Neutrophil (primary cell): ENCODE results near the gene AP4M1.

Experiments
- H3K27ac ChIP-seq: fragments of 200-600 bp; sonication (generic); 2 replicates; pipeline ENCODE4 v1.5.1; 2016; ENCODE audit warnings: mild to moderate bottlenecking, moderate library complexity
- H3K27me3 ChIP-seq: fragments of 200-600 bp; sonication (generic); 2 replicates; pipeline ENCODE4 v1.6.0; 2016; ENCODE audit warnings: mild to moderate bottlenecking
- H3K36me3 ChIP-seq: fragments of 200-600 bp; sonication (generic); 2 replicates; pipeline ENCODE4 v1.5.1; 2017
- H3K4me1 ChIP-seq, 2 experiments: fragments of 200-600 bp in 1 of 2; sonication (generic) in 1 of 2; 1 replicate in 1 of 2; 2 replicates in 1 of 2; pipeline versions ENCODE4 v1.5.1 to v1.6.1; 2013 to 2016; ENCODE audit warnings: low read depth in 1 of 2, low read length in 1 of 2, mild to moderate bottlenecking in 1 of 2, moderate library complexity in 1 of 2; ENCODE audit not compliant: control insufficient read depth in 1 of 2, insufficient read depth in 1 of 2
- H3K4me3 ChIP-seq, 2 experiments: fragments of 200-600 bp in 1 of 2; sonication (generic) in 1 of 2; 1 replicate in 1 of 2; 2 replicates in 1 of 2; pipeline ENCODE4 v1.5.1; 2013 to 2016; ENCODE audit warnings: low read depth in 1 of 2, low read length in 1 of 2, mild to moderate bottlenecking in 1 of 2, moderate library complexity in 1 of 2
- H3K9me3 ChIP-seq: fragments of 200-600 bp; sonication (generic); 2 replicates; pipeline ENCODE4 v1.5.1; 2016
- TF ChIP-seq, protein P1 (sequence below): fragments of 200-600 bp; sonication (generic); IDR thresholded peaks from 2 replicates; pipeline ENCODE4 v1.5.1; 2016; ENCODE audit warnings: antibody characterized with exemption

AP4M1 gene

DNA sequence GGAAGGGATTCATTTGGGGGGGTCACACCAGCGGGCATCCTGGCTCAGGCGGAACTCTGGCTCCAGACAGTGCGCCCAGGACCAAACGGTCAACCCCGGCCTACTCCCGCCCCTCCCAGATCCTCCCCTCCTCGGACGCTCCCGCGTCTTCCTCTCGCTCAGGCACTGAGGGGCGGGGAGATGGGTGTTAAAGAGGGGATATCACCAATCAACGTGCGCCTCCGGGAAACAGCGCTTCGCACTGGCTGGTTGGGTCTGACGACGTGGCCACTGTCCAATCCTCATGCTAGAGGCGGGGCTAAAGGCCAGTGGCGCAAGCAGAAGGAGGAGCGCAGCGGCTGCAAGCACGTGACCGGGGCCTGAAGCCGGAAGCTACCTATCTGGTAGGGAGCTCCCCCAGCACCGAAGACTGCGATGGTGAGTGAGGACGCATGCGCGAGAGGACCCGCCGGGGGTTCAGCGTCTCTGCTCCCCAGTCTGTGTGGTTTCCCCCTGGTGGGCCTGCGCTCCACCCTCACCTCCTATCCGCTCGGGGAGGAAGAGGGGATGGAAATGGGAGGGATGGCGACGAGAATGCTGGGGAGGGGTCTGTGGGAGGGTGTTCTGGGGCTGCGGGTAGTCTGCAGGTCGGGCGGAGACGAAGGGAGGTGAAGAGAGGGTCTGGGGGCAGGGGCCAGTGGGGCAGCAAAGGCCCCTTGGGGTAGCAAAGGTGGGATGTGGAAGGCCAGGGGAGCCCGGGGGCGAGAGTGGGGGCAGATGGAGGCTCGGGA is 47.3 kb downstream of the AP4M1 start, which contains the start of gene LAMTOR4:
Gene LAMTOR4, plus strand, starts transcription at position 360 of the 770 bp plus-strand sequence. Its CDS starts 55 bp downstream, at position 415.
- H3K27me3 ChIP-seq = no peaks in the 10 kb centered on the region
- H3K27ac ChIP-seq = peak within 1 kb of the TSS; percentile 86
- H3K9me3 ChIP-seq = no peaks in the 10 kb centered on the region
- TF ChIP-seq, protein P1, sequence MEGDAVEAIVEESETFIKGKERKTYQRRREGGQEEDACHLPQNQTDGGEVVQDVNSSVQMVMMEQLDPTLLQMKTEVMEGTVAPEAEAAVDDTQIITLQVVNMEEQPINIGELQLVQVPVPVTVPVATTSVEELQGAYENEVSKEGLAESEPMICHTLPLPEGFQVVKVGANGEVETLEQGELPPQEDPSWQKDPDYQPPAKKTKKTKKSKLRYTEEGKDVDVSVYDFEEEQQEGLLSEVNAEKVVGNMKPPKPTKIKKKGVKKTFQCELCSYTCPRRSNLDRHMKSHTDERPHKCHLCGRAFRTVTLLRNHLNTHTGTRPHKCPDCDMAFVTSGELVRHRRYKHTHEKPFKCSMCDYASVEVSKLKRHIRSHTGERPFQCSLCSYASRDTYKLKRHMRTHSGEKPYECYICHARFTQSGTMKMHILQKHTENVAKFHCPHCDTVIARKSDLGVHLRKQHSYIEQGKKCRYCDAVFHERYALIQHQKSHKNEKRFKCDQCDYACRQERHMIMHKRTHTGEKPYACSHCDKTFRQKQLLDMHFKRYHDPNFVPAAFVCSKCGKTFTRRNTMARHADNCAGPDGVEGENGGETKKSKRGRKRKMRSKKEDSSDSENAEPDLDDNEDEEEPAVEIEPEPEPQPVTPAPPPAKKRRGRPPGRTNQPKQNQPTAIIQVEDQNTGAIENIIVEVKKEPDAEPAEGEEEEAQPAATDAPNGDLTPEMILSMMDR = peak; percentile 38
- H3K4me3 ChIP-seq = peak within 1 kb of the TSS; percentile 97 to 99
- peaks cover 72 to 75% of the 10 kb centered on the region in 2 experiments for H3K4me1 ChIP-seq
- peaks cover 26% of the 10 kb centered on the region for H3K36me3 ChIP-seq

- Histone ChIP-seq H3K4me1 (peaks cover 89 to 94% of the 10 kb centered on the region in 2 experiments), H3K27ac (peak overlapping the region; percentile 86), H3K27me3 (no peaks in the 10 kb centered on the region), H3K4me3 (peak overlapping the region; percentile 50 to 99), H3K9me3 (no peaks in the 10 kb centered on the region), H3K36me3 (peaks cover 63% of the 10 kb centered on the region)
- TF ChIP-seq, protein P1 = peak; percentile 53
Measured at GRCh38 chr7:100152404-100152803, 51.0 kb downstream of the AP4M1 start.

DNA sequence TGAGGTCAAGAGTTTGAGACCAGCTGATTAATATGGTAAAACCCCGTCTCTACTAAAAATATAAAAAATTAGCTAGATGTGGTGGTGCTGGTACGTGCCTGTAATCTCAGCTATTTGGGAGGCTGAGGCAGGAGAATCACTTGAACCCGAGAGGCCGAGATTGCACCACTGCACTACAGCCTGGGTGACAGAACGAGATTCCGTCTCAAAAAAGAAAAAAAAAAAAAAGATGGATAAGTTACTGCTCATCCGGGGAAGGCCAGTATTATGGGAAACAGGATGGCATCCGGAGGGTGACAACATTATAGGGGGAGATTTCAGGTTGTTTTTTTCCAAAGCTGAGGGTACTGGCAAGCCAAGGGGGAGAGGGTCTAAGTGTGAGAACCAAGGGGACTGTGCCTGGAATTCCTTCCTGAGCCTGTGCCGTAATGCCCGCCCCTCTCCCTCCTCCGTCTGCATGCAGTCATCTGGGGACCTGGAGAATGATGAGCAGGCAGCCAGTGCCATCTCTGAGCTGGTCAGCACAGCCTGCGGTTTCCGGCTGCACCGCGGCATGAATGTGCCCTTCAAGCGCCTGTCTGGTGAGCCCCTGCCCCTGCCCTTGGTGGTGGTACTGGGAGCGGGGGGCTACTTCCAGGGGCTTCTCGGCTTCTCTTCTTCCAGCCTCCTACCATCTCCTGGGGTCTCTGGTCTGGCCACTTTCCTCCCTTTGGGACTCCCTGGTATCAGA is 51.7 kb downstream of the AP4M1 start:
- TF ChIP-seq, protein P1 = no peak
- H3K4me1 ChIP-seq = peaks cover 88 to 92% of the 10 kb centered on the region in 2 experiments
- peak overlapping the region; percentile 86 for H3K27ac ChIP-seq

GRCh38 chr7:100153708-100154535 is 52.5 kb downstream of the AP4M1 start:
- Histone ChIP-seq H3K27me3 (no peaks in the 10 kb centered on the region), H3K36me3 (peaks cover 68% of the 10 kb centered on the region), H3K27ac (peak overlapping the region; percentile 86), H3K4me1 (peaks cover 89 to 91% of the 10 kb centered on the region in 2 experiments), H3K9me3 (no peaks in the 10 kb centered on the region), H3K4me3 (peak overlapping the region; percentile 50 to 99)
- TF ChIP-seq, protein P1 = no peak

More for the DNA sequence above, 51.7 kb downstream of the AP4M1 start:
- peaks cover 68% of the 10 kb centered on the region for H3K36me3 ChIP-seq
- no peaks in the 10 kb centered on the region for H3K27me3 ChIP-seq
- no peaks in the 10 kb centered on the region for H3K9me3 ChIP-seq
- H3K4me3 ChIP-seq = peak overlapping the region; percentile 50 to 99
